Body of pancreas (tissue), 4 donors: Measurements from ENCODE around the gene PEX5.

ENCODE experiments used
- CTCF ChIP-seq, 7 experiments: fragments of 450-650 bp in 4 of 7; fragments of 200-600 bp in 3 of 7; sonication (generic) in 3 of 7; IDR thresholded peaks; one replicate each; pipeline ENCODE4 v1.5.1; 2016 to 2019; ENCODE audit warnings: antibody characterized with exemption in 7 of 7
- POLR2A ChIP-seq, 3 donors: fragments of 450-650 bp; IDR thresholded peaks; one replicate each; pipeline ENCODE4 v1.6.1; 2016; ENCODE audit warnings: antibody characterized with exemption in 3 of 3, mild to moderate bottlenecking in 2 of 3

GRCh38 chr12:7146228-7146627 lies 43.3 kb upstream of the PEX5 start:
- TF ChIP-seq CTCF (IDR thresholded peaks at IDR 0.05) (no peak), POLR2A (IDR thresholded peaks at IDR 0.05) (no peak)
